HEK293 (cell line): Measurements from ENCODE around the gene LIX1L.
A peak's percentile ranks its signal among the peaks of the same experiment; 100 is the strongest.

ENCODE experiments used
- CTCF ChIA-PET: fragments of 350-600 bp; formaldehyde crosslinking; extraction: SDS; loops from one replicate; lab custom pipeline; 2021; ENCODE audit warnings: antibody characterized with exemption; lab: Yijun Ruan, JAX
- POLR2A ChIA-PET: fragments of 300-600 bp; formaldehyde crosslinking; extraction: SDS; loops from one replicate; lab custom pipeline; 2020; ENCODE audit warnings: antibody characterized with exemption, inconsistent platforms; lab: Yijun Ruan, JAX
- H3K27ac ChIP-seq: fragments of 200-500 bp; sonication (Bioruptor generic); 2 replicates; pipeline ENCODE4 v1.5.1; 2014; ENCODE audit warnings: low read depth, low read length, control low read depth, inconsistent platforms; ENCODE audit errors: extremely low read depth
- H3K36me3 ChIP-seq, 2 experiments: fragments of 200-500 bp in 1 of 2; sonication (Bioruptor generic) in 1 of 2; 1 replicate in 1 of 2; 2 replicates in 1 of 2; pipeline ENCODE4 v1.5.1; 2014 to 2017; ENCODE audit warnings: inconsistent platforms in 2 of 2, low read length in 2 of 2; ENCODE audit not compliant: control insufficient read depth in 2 of 2, insufficient read depth in 1 of 2
- H3K4me1 ChIP-seq: fragments of 200-500 bp; sonication (Bioruptor generic); 2 replicates; pipeline ENCODE4 v1.5.1; 2014; ENCODE audit warnings: mild to moderate bottlenecking, low read length, inconsistent platforms; ENCODE audit not compliant: control insufficient read depth, insufficient read depth
- H3K4me3 ChIP-seq: 2 replicates; pipeline ENCODE4 v1.5.1; 2011; ENCODE audit warnings: low read depth, mild to moderate bottlenecking, control low read depth, low read length, moderate library complexity
- H3K9me3 ChIP-seq: fragments of 200-500 bp; sonication (Bioruptor generic); 2 replicates; pipeline ENCODE4 v1.5.1; 2014; ENCODE audit warnings: low read depth, low read length, inconsistent platforms; ENCODE audit not compliant: control insufficient read depth, insufficient read depth
- OVOL3 ChIP-seq: fragments of 450-650 bp; formaldehyde crosslinking; IDR thresholded peaks from 2 replicates; pipeline ENCODE4 v1.5.1; 2016; ENCODE audit warnings: missing biosample characterization, missing genetic modification characterization
- ZBTB20 ChIP-seq: fragments of 450-650 bp; formaldehyde crosslinking; IDR thresholded peaks from 2 replicates; pipeline ENCODE4 v1.5.1; 2016; ENCODE audit warnings: missing biosample characterization, missing genetic modification characterization
- ZNF202 ChIP-seq: fragments of 450-650 bp; formaldehyde crosslinking; IDR thresholded peaks from 2 replicates; pipeline ENCODE4 v1.5.1; 2016; ENCODE audit warnings: missing biosample characterization, missing genetic modification characterization, borderline replicate concordance
- ZNF335 ChIP-seq: fragments of 450-650 bp; formaldehyde crosslinking; conservative IDR thresholded peaks from 2 replicates; pipeline ENCODE4 v1.5.1; 2016; ENCODE audit warnings: missing biosample characterization, missing genetic modification characterization
- ZNF394 ChIP-seq: fragments of 450-650 bp; formaldehyde crosslinking; IDR thresholded peaks from 2 replicates; pipeline ENCODE4 v1.5.1; 2016; ENCODE audit warnings: missing biosample characterization, missing genetic modification characterization, mild to moderate bottlenecking, moderate library complexity, borderline replicate concordance
- ZNF548 ChIP-seq: fragments of 450-650 bp; formaldehyde crosslinking; IDR thresholded peaks from 2 replicates; pipeline ENCODE4 v1.5.1; 2016; ENCODE audit warnings: missing biosample characterization, missing genetic modification characterization
- ZNF555 ChIP-seq: fragments of 450-650 bp; formaldehyde crosslinking; conservative IDR thresholded peaks from 2 replicates; pipeline ENCODE4 v1.5.1; 2017; ENCODE audit warnings: missing biosample characterization, mild to moderate bottlenecking, missing genetic modification characterization, inconsistent platforms
- ZNF664 ChIP-seq: fragments of 450-650 bp; formaldehyde crosslinking; IDR thresholded peaks from 2 replicates; pipeline ENCODE4 v1.5.1; 2016; ENCODE audit warnings: missing biosample characterization, missing genetic modification characterization
- ZNF747 ChIP-seq: fragments of 450-650 bp; formaldehyde crosslinking; IDR thresholded peaks from 2 replicates; pipeline ENCODE4 v1.5.1; 2016; ENCODE audit warnings: missing biosample characterization, missing genetic modification characterization
- TF ChIP-seq, protein P1 (sequence below): fragments of 450-650 bp; formaldehyde crosslinking; IDR thresholded peaks from 2 replicates; pipeline ENCODE4 v1.5.1; 2016; ENCODE audit warnings: missing biosample characterization, missing genetic modification characterization
- TF ChIP-seq, protein P2 (sequence below): fragments of 450-650 bp; formaldehyde crosslinking; IDR thresholded peaks from 2 replicates; pipeline ENCODE4 v1.5.1; 2016; ENCODE audit warnings: missing biosample characterization, missing genetic modification characterization
- TF ChIP-seq, protein P3 (sequence below): fragments of 450-650 bp; formaldehyde crosslinking; IDR thresholded peaks from 2 replicates; pipeline ENCODE4 v1.5.1; 2016; ENCODE audit warnings: missing biosample characterization, missing genetic modification characterization
- TF ChIP-seq, protein P4 (sequence below): fragments of 450-650 bp; formaldehyde crosslinking; IDR thresholded peaks from 2 replicates; pipeline ENCODE4 v1.5.1; 2016; ENCODE audit warnings: missing biosample characterization, missing genetic modification characterization

The LIX1L gene

DNA sequence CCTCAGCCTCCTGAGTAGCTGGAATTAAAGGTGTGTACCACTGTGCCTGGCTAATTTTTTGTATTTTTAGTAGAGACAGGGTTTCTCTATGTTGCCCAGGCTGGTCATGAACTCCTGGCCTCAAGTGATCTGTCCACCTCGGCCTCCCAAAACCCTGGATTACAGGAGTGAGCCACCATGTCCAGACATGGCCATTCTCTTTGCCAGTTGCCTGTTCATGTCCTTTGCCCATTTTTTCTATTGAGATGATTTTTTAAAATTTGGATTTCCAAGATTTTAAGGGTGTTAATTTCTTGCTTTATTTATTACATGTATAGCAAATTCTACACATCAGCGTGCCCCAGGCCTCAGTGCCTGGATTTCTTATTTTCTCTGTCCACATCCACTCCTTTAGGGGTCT, 9.5 kb upstream of the LIX1L start (continued):
- TF ChIP-seq, protein P1, sequence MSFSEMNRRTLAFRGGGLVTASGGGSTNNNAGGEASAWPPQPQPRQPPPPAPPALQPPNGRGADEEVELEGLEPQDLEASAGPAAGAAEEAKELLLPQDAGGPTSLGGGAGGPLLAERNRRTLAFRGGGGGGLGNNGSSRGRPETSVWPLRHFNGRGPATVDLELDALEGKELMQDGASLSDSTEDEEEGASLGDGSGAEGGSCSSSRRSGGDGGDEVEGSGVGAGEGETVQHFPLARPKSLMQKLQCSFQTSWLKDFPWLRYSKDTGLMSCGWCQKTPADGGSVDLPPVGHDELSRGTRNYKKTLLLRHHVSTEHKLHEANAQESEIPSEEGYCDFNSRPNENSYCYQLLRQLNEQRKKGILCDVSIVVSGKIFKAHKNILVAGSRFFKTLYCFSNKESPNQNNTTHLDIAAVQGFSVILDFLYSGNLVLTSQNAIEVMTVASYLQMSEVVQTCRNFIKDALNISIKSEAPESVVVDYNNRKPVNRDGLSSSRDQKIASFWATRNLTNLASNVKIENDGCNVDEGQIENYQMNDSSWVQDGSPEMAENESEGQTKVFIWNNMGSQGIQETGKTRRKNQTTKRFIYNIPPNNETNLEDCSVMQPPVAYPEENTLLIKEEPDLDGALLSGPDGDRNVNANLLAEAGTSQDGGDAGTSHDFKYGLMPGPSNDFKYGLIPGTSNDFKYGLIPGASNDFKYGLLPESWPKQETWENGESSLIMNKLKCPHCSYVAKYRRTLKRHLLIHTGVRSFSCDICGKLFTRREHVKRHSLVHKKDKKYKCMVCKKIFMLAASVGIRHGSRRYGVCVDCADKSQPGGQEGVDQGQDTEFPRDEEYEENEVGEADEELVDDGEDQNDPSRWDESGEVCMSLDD: no peak
- TF ChIP-seq, protein P2, sequence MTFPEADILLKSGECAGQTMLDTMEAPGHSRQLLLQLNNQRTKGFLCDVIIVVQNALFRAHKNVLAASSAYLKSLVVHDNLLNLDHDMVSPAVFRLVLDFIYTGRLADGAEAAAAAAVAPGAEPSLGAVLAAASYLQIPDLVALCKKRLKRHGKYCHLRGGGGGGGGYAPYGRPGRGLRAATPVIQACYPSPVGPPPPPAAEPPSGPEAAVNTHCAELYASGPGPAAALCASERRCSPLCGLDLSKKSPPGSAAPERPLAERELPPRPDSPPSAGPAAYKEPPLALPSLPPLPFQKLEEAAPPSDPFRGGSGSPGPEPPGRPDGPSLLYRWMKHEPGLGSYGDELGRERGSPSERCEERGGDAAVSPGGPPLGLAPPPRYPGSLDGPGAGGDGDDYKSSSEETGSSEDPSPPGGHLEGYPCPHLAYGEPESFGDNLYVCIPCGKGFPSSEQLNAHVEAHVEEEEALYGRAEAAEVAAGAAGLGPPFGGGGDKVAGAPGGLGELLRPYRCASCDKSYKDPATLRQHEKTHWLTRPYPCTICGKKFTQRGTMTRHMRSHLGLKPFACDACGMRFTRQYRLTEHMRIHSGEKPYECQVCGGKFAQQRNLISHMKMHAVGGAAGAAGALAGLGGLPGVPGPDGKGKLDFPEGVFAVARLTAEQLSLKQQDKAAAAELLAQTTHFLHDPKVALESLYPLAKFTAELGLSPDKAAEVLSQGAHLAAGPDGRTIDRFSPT: no peak

DNA sequence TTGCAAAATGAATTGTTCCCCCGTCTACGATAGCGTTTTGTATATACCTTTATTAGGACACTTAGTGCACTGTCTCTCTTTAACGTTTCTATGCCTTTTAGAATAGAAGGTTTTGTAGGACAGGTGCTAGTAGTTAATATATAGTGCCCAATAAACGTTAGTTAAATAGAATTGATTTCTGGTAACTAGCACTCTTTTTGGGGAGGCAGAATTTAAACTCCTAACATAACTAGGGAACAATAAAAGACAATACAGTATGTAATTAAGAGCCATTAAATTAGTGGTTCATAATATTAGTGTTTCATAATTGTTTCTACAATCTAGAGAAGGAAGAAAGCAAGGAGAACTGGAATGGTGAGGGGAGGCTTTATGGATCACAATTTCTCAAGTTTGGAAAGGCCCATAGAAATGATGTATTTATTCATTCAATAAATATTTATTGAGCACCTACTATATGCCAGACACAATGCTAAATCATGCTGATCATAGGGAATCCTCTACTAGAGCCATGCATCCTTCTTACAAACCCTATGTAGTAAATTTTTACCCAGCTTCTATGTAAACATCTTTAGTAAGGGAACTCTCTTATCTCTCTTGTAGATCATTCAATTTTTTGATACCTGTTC, 7.4 kb upstream of the LIX1L start:
- no peak overlapping the region for H3K27ac ChIP-seq
- ChIA-PET POLR2A (interaction anchor here (0.7 to 4.1 kb wide), 12 partner anchors 8 to 141 kb away, joined by 3 to 39 read pairs (median 6); partner anchors contain the start of genes PIAS3, POLR3C, RBM8A and RNF115), CTCF (interaction anchor here (0.8 to 5.0 kb wide), 5 partner anchors 12 to 74 kb away, joined by 3 to 43 read pairs (median 6); no protein-coding TSS in a partner anchor)

More for the DNA sequence above, 7.4 kb upstream of the LIX1L start:
- peak overlapping the region; percentile 70 for H3K4me3 ChIP-seq
- H3K4me1 ChIP-seq: peaks cover 9% of the 10 kb centered on the region
- TF ChIP-seq, protein P3, sequence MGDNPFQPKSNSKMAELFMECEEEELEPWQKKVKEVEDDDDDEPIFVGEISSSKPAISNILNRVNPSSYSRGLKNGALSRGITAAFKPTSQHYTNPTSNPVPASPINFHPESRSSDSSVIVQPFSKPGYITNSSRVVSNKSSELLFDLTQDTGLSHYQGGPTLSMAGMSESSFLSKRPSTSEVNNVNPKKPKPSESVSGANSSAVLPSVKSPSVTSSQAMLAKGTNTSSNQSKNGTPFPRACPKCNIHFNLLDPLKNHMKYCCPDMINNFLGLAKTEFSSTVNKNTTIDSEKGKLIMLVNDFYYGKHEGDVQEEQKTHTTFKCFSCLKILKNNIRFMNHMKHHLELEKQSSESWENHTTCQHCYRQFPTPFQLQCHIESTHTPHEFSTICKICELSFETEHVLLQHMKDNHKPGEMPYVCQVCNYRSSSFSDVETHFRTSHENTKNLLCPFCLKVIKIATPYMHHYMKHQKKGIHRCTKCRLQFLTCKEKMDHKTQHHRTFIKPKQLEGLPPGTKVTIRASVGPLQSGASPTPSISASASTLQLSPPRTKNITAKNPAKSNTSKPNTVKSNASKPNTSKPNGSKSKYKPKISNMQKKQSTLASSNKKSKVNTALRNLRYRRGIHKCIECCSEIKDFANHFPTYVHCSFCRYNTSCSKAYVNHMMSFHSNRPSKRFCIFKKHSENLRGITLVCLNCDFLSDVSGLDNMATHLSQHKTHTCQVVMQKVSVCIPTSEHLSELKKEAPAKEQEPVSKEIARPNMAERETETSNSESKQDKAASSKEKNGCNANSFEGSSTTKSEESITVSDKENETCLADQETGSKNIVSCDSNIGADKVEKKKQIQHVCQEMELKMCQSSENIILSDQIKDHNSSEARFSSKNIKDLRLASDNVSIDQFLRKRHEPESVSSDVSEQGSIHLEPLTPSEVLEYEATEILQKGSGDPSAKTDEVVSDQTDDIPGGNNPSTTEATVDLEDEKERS (tag by site-specific recombination): no peak
- TF ChIP-seq ZNF202: no peak
- peak; percentile 95 for TF ChIP-seq ZNF664 (tag by site-specific recombination)
- TF ChIP-seq ZNF555 (tag by site-specific recombination): no peak
- no peak for TF ChIP-seq ZNF747
- TF ChIP-seq, protein P4, sequence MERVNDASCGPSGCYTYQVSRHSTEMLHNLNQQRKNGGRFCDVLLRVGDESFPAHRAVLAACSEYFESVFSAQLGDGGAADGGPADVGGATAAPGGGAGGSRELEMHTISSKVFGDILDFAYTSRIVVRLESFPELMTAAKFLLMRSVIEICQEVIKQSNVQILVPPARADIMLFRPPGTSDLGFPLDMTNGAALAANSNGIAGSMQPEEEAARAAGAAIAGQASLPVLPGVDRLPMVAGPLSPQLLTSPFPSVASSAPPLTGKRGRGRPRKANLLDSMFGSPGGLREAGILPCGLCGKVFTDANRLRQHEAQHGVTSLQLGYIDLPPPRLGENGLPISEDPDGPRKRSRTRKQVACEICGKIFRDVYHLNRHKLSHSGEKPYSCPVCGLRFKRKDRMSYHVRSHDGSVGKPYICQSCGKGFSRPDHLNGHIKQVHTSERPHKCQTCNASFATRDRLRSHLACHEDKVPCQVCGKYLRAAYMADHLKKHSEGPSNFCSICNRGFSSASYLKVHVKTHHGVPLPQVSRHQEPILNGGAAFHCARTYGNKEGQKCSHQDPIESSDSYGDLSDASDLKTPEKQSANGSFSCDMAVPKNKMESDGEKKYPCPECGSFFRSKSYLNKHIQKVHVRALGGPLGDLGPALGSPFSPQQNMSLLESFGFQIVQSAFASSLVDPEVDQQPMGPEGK (tag by site-specific recombination): no peak
- TF ChIP-seq OVOL3 (tag by site-specific recombination): no peak
- TF ChIP-seq ZNF335: peak; percentile 50
- no peak for TF ChIP-seq ZNF548 (tag by site-specific recombination)
- TF ChIP-seq ZBTB20 (tag by site-specific recombination): no peak
- no peak for TF ChIP-seq ZNF394 (tag by site-specific recombination)
- TF ChIP-seq, all 188 proteins: peak for 2
- Histone ChIP-seq H3K36me3 (no peaks in the 10 kb centered on the region), H3K9me3 (no peaks in the 10 kb centered on the region)
